Panc1 (cell line): ENCODE data around the gene SRSF12.

Experiments
- POLR2AphosphoS5 ChIP-seq: IDR thresholded peaks from 2 replicates; pipeline ENCODE4 v1.6.1; 2012; ENCODE audit warnings: mild to moderate bottlenecking, low read depth, low read length, moderate library complexity
- TCF7L2 ChIP-seq: IDR thresholded peaks from 2 replicates; pipeline ENCODE4 v1.6.1; 2011; ENCODE audit warnings: mild to moderate bottlenecking, low read depth, low read length, inconsistent platforms
- TF ChIP-seq, protein P1 (sequence below): fragments of 450-650 bp; IDR thresholded peaks from 2 replicates; pipeline ENCODE4 v1.5.1; 2017; ENCODE audit warnings: mild to moderate bottlenecking
- TF ChIP-seq, protein P2 (sequence below), 2 experiments: IDR thresholded peaks; 2 replicates each; pipeline ENCODE4 v1.6.1; 2011 to 2012; ENCODE audit warnings: low read depth in 2 of 2, control low read depth in 1 of 2, low read length in 1 of 2, mild to moderate bottlenecking in 1 of 2, moderate library complexity in 1 of 2; ENCODE audit not compliant: insufficient read depth in 1 of 2

DNA sequence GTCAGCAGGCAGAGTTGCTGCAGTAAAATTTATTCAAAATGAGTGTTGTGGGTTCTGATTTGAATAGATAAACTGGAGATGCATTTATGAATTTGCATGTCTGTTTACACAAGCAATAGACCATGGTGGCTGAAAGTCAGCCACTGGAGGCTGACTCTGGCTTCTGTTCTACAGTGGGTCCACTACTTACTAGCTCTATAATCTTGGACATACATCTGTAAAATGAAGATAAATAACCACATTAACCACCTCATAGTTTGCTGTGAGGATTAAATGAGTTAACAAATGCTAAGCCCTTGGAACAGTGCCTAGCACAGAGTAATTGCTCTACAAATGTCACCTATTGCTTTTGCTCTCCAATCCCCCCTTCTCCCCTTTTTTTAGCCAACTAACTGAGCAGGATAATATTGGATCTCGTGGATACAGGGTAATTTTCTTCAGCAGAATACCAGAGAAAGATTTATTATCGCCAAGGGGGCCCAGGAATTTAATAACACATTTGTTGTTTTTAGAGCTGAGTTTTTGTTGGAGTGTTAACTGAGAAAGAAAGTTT lies 26.6 kb upstream of the SRSF12 start:
- TF ChIP-seq, protein P1, sequence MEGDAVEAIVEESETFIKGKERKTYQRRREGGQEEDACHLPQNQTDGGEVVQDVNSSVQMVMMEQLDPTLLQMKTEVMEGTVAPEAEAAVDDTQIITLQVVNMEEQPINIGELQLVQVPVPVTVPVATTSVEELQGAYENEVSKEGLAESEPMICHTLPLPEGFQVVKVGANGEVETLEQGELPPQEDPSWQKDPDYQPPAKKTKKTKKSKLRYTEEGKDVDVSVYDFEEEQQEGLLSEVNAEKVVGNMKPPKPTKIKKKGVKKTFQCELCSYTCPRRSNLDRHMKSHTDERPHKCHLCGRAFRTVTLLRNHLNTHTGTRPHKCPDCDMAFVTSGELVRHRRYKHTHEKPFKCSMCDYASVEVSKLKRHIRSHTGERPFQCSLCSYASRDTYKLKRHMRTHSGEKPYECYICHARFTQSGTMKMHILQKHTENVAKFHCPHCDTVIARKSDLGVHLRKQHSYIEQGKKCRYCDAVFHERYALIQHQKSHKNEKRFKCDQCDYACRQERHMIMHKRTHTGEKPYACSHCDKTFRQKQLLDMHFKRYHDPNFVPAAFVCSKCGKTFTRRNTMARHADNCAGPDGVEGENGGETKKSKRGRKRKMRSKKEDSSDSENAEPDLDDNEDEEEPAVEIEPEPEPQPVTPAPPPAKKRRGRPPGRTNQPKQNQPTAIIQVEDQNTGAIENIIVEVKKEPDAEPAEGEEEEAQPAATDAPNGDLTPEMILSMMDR: no peak
- no peak for TF ChIP-seq POLR2AphosphoS5
- TF ChIP-seq, protein P2, sequence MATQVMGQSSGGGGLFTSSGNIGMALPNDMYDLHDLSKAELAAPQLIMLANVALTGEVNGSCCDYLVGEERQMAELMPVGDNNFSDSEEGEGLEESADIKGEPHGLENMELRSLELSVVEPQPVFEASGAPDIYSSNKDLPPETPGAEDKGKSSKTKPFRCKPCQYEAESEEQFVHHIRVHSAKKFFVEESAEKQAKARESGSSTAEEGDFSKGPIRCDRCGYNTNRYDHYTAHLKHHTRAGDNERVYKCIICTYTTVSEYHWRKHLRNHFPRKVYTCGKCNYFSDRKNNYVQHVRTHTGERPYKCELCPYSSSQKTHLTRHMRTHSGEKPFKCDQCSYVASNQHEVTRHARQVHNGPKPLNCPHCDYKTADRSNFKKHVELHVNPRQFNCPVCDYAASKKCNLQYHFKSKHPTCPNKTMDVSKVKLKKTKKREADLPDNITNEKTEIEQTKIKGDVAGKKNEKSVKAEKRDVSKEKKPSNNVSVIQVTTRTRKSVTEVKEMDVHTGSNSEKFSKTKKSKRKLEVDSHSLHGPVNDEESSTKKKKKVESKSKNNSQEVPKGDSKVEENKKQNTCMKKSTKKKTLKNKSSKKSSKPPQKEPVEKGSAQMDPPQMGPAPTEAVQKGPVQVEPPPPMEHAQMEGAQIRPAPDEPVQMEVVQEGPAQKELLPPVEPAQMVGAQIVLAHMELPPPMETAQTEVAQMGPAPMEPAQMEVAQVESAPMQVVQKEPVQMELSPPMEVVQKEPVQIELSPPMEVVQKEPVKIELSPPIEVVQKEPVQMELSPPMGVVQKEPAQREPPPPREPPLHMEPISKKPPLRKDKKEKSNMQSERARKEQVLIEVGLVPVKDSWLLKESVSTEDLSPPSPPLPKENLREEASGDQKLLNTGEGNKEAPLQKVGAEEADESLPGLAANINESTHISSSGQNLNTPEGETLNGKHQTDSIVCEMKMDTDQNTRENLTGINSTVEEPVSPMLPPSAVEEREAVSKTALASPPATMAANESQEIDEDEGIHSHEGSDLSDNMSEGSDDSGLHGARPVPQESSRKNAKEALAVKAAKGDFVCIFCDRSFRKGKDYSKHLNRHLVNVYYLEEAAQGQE (IDR thresholded peaks at IDR 0.05; ENCODE audit: insufficient read depth in 1 of 2, low read depth in 2 of 2, low read length in 1 of 2): no peak
- no peak for TF ChIP-seq TCF7L2
